Inferior parietal cortex (tissue), 1 donor: Measurements from ENCODE around the gene JAGN1.
"Not testable (repeated sequence)": the region's sequence is repeated elsewhere in the genome, so short reads cannot be mapped to it uniquely, and the experiment has no call there.

Source experiments
- DNase-seq: peaks from one replicate; pipeline ENCODE4 v3.0.0-alpha.2; 2016; ENCODE audit errors: extremely low spot score

Gene JAGN1

GRCh38 chr3:9897408-9898372 is 7.3 kb downstream of the JAGN1 start:
- DNase-seq, result no peak

GRCh38 chr3:9898467-9899241 is 8.2 kb downstream of the JAGN1 start:
- DNase-seq, result no peak

- no peak for DNase-seq
These were observed 8.9 kb downstream of the JAGN1 start for GRCh38 chr3:9899289-9899791.

DNA sequence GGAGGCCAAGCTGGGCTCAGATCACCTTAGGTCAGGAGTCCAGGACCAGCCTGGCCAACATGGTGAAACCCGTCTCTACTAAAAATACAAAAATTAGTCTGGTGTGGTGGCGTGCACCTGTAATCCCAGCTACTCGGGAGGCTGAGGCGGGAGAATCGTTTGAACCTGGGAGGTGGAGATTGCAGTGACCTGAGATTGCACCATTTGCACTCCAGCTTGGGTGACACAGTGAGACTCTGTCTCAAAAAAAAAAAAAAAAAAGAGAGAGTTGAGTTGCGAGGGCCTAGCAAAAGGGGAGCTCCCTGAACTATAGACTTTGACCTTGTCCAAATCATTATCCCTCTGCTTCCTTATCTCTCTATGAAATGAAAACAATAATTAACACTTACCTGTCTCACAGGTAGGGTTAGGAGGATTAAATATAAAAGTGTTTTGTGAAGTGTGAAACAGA is 10.6 kb downstream of the JAGN1 start:
- DNase-seq, result not testable (repeated sequence)

GRCh38 chr3:9901967-9902366 is 11.6 kb downstream of the JAGN1 start:
- DNase-seq, result no peak

DNA sequence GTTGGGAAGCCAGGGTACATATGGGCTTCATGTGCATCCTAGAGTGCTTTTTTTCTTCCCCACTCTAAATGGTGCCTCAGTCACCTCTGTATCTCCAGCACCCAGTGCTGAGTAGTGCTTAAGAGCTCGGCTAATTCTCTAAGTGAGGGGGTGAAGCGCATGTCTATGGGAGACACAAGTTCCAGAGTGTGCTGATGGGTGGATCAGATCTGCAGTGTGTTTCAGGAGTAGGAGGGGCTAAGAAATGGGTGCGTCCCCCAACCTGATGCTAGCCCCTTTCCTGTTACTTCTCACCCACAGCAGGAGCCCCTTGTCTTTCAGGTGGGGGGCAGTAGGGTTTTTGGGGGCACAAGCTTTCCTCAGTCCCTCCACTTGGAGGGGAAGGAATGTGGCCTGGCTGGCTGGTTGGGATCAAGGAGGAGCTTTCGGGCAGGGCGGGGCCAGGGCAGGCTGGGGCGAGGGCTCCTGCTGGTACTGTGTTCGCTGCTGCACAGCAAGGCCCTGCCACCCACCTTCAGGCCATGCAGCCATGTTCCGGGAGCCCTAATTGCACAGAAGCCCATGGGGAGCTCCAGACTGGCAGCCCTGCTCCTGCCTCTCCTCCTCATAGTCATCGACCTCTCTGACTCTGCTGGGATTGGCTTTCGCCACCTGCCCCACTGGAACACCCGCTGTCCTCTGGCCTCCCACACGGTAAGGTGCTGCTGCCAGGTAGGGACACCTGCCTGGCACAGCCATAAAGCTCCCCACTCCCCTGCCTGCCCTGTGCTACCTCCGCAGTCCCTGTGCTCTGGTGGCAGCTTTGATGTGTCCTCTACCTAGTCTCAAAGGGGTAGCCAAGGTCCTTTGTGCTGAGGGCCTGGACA is 12.2 kb downstream of the JAGN1 start, which contains the start of gene IL17RE:
Gene IL17RE, plus strand, starts transcription at position 477 of the 866 bp plus-strand sequence. Its CDS starts 85 bp downstream, at position 562.
- DNase-seq, result no peak

DNA sequence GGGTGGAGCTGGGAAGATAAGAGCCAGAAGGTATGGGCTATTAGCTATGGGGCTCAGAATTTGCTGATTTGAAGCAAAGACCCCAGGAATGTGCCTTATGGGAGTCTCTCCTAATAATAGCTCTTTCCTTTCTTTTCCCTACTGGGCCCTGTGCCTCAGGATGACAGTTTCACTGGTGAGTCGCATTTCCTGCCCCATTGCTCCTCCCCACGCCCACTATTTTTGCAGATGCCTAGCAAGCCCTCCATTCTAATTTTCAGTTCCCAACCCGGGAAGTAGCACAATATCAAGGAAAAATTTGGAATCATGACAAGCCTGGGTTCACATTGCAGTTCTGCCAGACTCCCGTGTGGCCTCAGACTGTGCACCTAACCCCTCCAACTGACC is 12.8 kb downstream of the JAGN1 start:
- no peak for DNase-seq

DNA sequence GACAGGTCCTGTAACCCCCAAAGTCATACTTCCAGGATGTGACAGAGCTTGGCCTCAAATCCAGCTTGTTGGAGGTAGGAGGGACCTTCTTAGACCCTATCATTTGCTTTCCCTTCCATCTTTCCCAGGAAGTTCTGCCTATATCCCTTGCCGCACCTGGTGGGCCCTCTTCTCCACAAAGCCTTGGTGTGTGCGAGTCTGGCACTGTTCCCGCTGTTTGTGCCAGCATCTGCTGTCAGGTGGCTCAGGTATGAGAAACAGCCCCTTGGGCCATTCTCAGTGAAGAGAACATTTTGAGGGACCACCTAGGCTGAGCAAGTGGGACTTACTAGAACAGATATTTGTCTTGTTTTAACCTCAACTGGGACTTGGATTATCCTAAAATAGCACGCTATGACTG is 13.5 kb downstream of the JAGN1 start:
- no peak for DNase-seq

GRCh38 chr3:9906480-9906879 is 16.1 kb downstream of the JAGN1 start:
- DNase-seq, result no peak

DNA sequence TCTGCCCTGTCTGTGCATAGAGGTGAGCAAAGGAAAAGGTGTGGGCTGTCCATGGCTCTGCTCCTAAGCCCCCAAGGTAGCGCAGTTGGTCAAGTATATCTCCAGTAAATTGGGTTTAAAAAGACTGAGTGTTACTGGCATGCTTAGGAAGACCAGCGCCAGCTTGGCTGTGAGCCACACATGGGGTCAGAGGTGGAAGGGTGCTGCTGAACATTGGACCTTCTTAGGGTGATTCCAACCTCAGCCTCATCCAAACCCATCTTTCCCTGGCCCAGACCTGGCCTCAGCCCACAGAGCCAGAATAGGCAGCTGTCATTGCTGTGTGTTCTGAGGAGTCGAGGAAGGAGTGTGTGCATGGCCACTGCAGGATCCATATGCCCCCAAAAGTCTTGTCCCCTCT is 17.9 kb downstream of the JAGN1 start:
- DNase-seq, result no peak

- no peak for DNase-seq
These were observed 19.0 kb downstream of the JAGN1 start for GRCh38 chr3:9909221-9910013.

DNA sequence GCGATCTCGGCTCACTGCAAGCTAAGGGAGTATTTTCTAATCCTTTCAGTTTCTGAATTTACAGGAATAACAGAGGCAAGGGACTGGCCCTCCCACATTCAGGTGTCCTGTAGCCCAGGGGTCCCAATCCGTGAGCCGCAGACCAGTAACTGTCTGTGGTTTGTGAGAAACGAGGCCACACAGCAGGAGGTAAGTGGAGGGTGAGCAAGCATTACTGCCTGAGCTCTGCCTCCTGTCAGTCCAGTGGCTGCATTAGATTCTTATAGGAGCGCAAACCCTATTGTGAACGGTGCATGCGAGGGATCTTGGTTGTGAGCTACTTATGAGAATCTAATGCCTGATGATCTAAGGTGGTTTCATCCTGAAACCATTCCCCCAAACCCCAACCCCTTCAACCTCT is 21.5 kb downstream of the JAGN1 start:
- no peak for DNase-seq

GRCh38 chr3:9912294-9912935 is 22.0 kb downstream of the JAGN1 start:
- no peak for DNase-seq

GRCh38 chr3:9913601-9914000 is 23.2 kb downstream of the JAGN1 start:
- no peak for DNase-seq

DNA sequence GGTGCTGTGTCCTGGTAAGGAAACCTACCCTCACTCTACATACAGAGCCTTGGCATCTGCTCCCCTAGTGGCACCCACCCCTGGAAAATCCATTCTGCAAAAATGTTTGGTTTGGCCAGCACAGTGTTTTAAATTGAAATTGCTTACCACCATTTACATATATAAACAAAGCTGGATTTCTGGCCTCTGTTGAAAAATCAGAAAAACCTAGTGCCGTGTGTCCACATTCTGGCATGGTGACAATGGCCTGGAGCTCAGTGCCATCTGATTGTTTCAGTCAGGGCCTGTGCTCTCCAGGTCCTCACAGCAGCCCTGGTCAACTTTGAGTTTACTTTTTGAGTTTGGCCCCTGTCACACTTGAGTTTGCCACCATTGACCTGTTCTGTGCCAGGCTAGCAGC is 23.6 kb downstream of the JAGN1 start:
- DNase-seq, result no peak

- DNase-seq, result no peak
These were observed 24.3 kb downstream of the JAGN1 start for GRCh38 chr3:9914559-9915253.

DNA sequence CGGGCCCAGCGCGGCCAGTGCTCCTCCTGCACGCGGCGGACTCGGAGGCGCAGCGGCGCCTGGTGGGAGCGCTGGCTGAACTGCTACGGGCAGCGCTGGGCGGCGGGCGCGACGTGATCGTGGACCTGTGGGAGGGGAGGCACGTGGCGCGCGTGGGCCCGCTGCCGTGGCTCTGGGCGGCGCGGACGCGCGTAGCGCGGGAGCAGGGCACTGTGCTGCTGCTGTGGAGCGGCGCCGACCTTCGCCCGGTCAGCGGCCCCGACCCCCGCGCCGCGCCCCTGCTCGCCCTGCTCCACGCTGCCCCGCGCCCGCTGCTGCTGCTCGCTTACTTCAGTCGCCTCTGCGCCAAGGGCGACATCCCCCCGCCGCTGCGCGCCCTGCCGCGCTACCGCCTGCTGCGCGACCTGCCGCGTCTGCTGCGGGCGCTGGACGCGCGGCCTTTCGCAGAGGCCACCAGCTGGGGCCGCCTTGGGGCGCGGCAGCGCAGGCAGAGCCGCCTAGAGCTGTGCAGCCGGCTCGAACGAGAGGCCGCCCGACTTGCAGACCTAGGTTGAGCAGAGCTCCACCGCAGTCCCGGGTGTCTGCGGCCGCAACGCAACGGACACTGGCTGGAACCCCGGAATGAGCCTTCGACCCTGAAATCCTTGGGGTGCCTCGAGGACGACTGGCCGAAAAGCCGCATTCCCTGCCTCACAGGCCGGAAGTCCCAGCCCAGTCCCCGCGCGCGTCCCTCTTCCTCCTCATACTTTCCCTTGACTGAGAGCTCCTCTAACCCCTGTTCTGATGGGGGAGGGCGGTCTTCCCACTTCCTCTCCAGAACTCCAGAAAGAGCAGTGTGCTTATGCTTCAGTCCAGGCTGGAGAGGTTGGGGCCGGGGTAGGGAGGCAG is 25.1 kb downstream of the JAGN1 start:
- DNase-seq, result no peak

- no peak for DNase-seq
These were observed 25.9 kb downstream of the JAGN1 start for GRCh38 chr3:9916346-9916733.
